ENCODE data around the gene PRR5L.

DNA sequence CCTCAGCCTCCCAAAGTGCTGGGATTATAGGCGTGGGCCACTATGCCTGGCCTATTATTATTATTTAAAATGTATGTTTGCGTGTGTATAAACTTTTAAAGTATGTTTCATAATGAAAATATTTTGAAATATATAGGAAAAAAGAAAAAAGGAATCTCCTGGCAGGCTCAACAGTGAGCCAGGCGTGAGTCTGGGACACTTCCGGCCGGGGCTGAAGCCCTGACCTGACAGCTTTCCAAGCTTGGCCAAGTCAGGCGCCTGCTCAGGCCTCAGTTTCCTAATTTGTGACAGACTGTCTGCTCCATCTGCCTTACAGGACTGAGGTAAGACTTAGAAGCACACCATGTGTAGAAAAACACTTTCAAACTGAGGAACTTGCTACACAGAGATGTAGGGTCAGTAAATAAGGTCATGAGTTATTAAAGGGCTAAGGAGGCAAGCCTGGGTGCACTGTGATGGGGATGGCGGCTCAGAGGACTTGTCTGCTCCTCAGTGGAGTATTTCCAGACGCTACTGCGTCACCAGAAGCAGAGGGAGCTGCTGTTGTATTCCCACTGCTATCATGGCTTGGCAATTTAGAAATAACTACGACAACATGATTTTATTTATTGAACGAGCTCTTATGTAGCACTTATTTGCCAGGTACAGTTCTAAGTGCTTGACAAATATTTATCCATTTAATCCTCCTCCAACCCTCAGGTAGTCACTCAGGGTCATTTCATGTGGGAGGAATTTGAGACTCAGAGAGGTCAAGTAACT, 100.1 kb downstream of the PRR5L start:
- TF ChIP-seq PTBP1 (IDR thresholded peaks at IDR 0.05; ENCODE audit: low read depth, low read length), result no peak
- TF ChIP-seq SMC3 (conservative IDR thresholded peaks at IDR 0.05; ENCODE audit: insufficient read depth, low read depth, low read length), result no peak

Data from K562 (cell line).